Activated naive CD4-positive, alpha-beta T cell treated with anti-CD3 and anti-CD28 coated beads, Interleukin-2, amount 10 ng/mL, durations not matched to agents 7 days and 5 days (primary cell): ENCODE data around the gene C10orf62.
A peak's percentile ranks its signal among the peaks of the same experiment; 100 is the strongest.

Source experiments
- CTCF ChIA-PET: fragments of 350-600 bp; sonication (Branson Sonifier 250); formaldehyde crosslinking; loops from one replicate; lab custom pipeline; 2021; ENCODE audit warnings: antibody characterized with exemption; lab: Charles Lee
- DNase-seq: peaks from one replicate; pipeline ENCODE4 v3.0.0-alpha.2; 2020
- H3K27ac Mint-ChIP-seq: one replicate; pipeline ENCODE4 v1.8.0; 2021; ENCODE audit warnings: mild to moderate bottlenecking, moderate library complexity, mixed read lengths
- H3K27me3 Mint-ChIP-seq: one replicate; pipeline ENCODE4 v1.8.0; 2021; ENCODE audit warnings: mild to moderate bottlenecking, mixed read lengths
- H3K36me3 Mint-ChIP-seq: one replicate; pipeline ENCODE4 v1.8.0; 2021; ENCODE audit warnings: mixed read lengths
- H3K4me1 Mint-ChIP-seq: one replicate; pipeline ENCODE4 v1.8.0; 2021; ENCODE audit warnings: mixed read lengths
- H3K4me3 Mint-ChIP-seq: one replicate; pipeline ENCODE4 v1.8.0; 2021; ENCODE audit warnings: mild to moderate bottlenecking, moderate library complexity, mixed read lengths
- H3K9me3 Mint-ChIP-seq: one replicate; pipeline ENCODE4 v1.8.0; 2021; ENCODE audit warnings: mixed read lengths

Gene C10orf62

GRCh38 chr10:97607095-97607636 lies 17.6 kb downstream of the C10orf62 start:
- Mint-ChIP-seq H3K9me3 (no peaks in the 10 kb centered on the region), H3K27me3 (peaks cover 7% of the 10 kb centered on the region)

DNA sequence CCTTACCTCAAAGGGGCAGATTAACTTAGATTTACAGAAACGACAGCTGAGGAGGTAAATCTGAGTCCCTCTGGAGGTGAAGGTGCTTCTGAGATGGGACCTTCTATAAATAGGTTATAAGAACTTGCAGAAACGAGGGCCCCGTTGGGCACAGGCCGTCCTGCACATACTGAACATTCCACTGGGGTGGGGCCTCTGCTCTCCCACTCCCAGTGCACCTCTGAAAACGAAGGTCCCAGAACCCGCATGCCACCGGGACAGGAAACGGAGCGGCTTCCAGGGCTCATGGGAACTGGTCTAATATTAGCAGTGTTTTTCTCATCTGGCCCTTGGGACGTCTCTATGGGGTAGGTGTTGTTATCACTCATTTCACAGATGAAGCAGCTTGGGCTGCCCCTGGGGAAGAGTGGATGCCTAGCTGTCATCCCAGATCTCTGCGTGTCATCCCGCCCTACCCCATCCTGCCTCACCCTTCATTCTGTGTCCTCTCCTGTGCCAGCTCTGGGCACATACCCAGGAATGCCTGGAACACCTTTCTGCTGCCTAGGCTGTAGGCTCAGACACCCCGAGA lies 19.6 kb downstream of the C10orf62 start:
- Mint-ChIP-seq H3K27ac (no peak overlapping the region), H3K4me1 (no peaks in the 10 kb centered on the region), H3K4me3 (no peak overlapping the region), H3K27me3 (peaks cover 5% of the 10 kb centered on the region), H3K36me3 (no peaks in the 10 kb centered on the region), H3K9me3 (no peaks in the 10 kb centered on the region)
- CTCF ChIA-PET = interaction anchor here (0.6 kb wide), 1 partner anchor 33 kb away, joined by 3 read pairs; no protein-coding TSS in a partner anchor
- DNase-seq = no peak

More at GRCh38 chr10:97607095-97607636, 17.6 kb downstream of the C10orf62 start:
- H3K4me3 Mint-ChIP-seq = no peak overlapping the region
- no peaks in the 10 kb centered on the region for H3K36me3 Mint-ChIP-seq
- H3K27ac Mint-ChIP-seq = no peak overlapping the region
- no peaks in the 10 kb centered on the region for H3K4me1 Mint-ChIP-seq
- DNase-seq = no peak
- CTCF ChIA-PET = no interaction called here

DNA sequence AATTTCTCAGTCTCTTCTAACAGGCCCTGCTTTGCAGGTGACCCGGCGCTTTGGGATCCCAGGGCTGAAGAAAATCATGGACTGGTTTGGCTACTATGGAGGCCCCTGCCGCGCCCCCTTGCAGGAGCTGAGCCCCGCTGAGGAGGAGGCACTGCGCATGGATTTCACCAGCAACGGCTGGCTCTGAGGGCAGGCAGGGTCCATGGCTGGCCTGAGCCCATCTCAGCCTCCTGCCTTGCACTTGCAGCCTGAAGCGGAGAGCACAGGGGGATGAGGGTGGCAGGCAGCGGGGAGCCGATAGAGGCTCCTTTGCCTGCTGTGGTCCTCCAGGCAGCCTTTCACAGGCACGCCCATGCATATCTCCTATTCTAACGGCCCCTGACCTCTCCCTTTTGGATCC lies 22.0 kb downstream of the C10orf62 start:
- Mint-ChIP-seq H3K9me3 (no peaks in the 10 kb centered on the region), H3K4me3 (no peak overlapping the region), H3K36me3 (no peaks in the 10 kb centered on the region), H3K27ac (no peak overlapping the region), H3K4me1 (no peaks in the 10 kb centered on the region), H3K27me3 (no peaks in the 10 kb centered on the region)
- CTCF ChIA-PET = interaction anchor here (1.2 to 1.3 kb wide), 2 partner anchors 77 to 147 kb away, joined by 3 read pairs; no protein-coding TSS in a partner anchor
- no peak for DNase-seq

GRCh38 chr10:97612386-97612785 lies 22.9 kb downstream of the C10orf62 start:
- Mint-ChIP-seq H3K4me3 (no peak overlapping the region), H3K27ac (no peak overlapping the region), H3K27me3 (no peaks in the 10 kb centered on the region), H3K36me3 (no peaks in the 10 kb centered on the region), H3K9me3 (no peaks in the 10 kb centered on the region), H3K4me1 (no peaks in the 10 kb centered on the region)
- DNase-seq = no peak
- CTCF ChIA-PET = interaction anchor here (2.1 kb wide), 1 partner anchor 41 kb away, joined by 15 read pairs; the partner anchor contains the start of gene ANKRD2

DNA sequence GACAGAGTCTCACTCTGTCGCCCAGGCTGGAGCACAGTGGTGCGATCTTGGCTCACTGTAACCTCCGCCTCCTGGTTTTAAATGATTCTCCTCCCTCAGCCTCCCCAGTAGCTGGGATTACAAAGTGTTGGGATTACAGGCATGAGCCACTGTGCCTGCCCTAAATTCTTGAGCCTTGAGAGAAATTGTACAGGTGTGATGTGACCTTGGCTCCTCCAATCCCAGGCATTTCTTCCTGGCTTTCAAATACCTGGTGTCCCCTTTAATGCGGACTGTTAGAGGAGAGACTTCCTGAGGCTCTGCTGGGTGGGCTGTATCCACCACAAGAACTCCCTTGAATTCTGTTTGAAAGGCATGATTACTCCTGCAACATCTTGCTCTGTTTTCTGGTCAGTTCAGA lies 28.8 kb downstream of the C10orf62 start:
- H3K27ac Mint-ChIP-seq = no peak overlapping the region
- no peaks in the 10 kb centered on the region for H3K36me3 Mint-ChIP-seq
- CTCF ChIA-PET = interaction anchor here (2.1 kb wide), 1 partner anchor 47 kb away, joined by 6 read pairs; no protein-coding TSS in a partner anchor
- no peaks in the 10 kb centered on the region for H3K9me3 Mint-ChIP-seq
- no peak overlapping the region for H3K4me3 Mint-ChIP-seq
- H3K4me1 Mint-ChIP-seq = no peaks in the 10 kb centered on the region
- H3K27me3 Mint-ChIP-seq = no peaks in the 10 kb centered on the region
- no peak for DNase-seq

- no peaks in the 10 kb centered on the region for H3K27me3 Mint-ChIP-seq
- no peak overlapping the region for H3K27ac Mint-ChIP-seq
- no peaks in the 10 kb centered on the region for H3K4me1 Mint-ChIP-seq
- no peaks in the 10 kb centered on the region for H3K9me3 Mint-ChIP-seq
- no peak for DNase-seq
- CTCF ChIA-PET = no interaction called here
- H3K4me3 Mint-ChIP-seq = no peak overlapping the region
- H3K36me3 Mint-ChIP-seq = no peaks in the 10 kb centered on the region
These were observed 29.2 kb downstream of the C10orf62 start for GRCh38 chr10:97618733-97619132.

DNA sequence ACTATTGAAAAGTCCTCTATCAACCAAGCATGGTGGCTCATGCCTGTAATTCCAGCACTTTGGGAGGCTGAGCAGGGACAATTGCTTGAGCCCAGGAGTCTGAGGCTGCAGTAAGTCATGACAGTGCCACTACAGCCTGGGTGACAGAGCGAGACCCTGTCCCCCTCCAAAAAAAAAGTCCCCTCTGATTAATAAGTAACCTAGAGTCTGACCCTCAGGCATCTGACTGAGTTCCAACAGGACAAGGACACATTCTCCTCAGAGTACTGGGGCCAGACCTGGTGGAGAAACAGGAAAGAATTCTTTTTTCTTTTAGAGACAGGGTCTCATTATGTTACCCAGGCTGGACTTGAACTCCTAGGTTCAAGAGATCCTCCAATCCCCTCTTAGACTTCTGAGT lies 33.8 kb downstream of the C10orf62 start:
- Mint-ChIP-seq H3K27ac (no peak overlapping the region), H3K36me3 (no peaks in the 10 kb centered on the region), H3K9me3 (no peaks in the 10 kb centered on the region), H3K4me1 (no peaks in the 10 kb centered on the region), H3K27me3 (no peaks in the 10 kb centered on the region), H3K4me3 (no peak overlapping the region)
- no peak for DNase-seq
- CTCF ChIA-PET = no interaction called here

GRCh38 chr10:97627731-97628130 lies 38.2 kb downstream of the C10orf62 start:
- CTCF ChIA-PET = interaction anchor here (1.1 to 1.4 kb wide), 2 partner anchors 56 to 74 kb away, joined by 3 to 4 read pairs; no protein-coding TSS in a partner anchor
- no peaks in the 10 kb centered on the region for H3K36me3 Mint-ChIP-seq

GRCh38 chr10:97628228-97628627 lies 38.7 kb downstream of the C10orf62 start:
- Mint-ChIP-seq H3K4me3 (no peak overlapping the region), H3K27ac (no peak overlapping the region), H3K27me3 (peaks cover 5% of the 10 kb centered on the region), H3K9me3 (no peaks in the 10 kb centered on the region), H3K4me1 (peaks cover 9% of the 10 kb centered on the region), H3K36me3 (no peaks in the 10 kb centered on the region)
- CTCF ChIA-PET = no interaction called here
- DNase-seq = no peak

More at GRCh38 chr10:97627731-97628130, 38.2 kb downstream of the C10orf62 start:
- H3K27ac Mint-ChIP-seq = no peak overlapping the region
- no peak for DNase-seq
- no peak overlapping the region for H3K4me3 Mint-ChIP-seq
- peaks cover under 1% of the 10 kb centered on the region for H3K27me3 Mint-ChIP-seq
- peaks cover 4% of the 10 kb centered on the region for H3K4me1 Mint-ChIP-seq
- no peaks in the 10 kb centered on the region for H3K9me3 Mint-ChIP-seq

DNA sequence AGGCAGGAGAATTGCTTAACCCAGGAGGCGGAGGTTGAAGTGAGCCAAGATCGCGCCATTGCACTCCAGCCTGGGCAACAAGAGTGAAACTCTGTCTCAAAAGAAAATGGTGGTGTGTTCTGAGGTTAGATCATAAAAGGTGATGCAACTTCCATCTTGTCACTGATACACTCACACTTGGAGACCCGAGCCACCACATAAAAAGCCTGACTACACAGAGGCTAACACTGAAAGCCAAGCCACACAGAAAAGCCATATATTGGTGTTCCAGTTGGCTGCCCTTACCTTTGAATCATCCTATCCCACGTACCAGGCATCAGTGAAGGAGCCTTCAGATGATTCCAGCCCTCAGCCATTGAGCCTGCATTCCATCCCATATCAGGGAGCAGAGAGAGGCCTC lies 39.8 kb downstream of the C10orf62 start:
- CTCF ChIA-PET = no interaction called here

GRCh38 chr10:97631098-97631497 lies 41.6 kb downstream of the C10orf62 start:
- Mint-ChIP-seq H3K27me3 (peaks cover 8% of the 10 kb centered on the region), H3K9me3 (no peaks in the 10 kb centered on the region), H3K27ac (no peak overlapping the region), H3K4me3 (no peak overlapping the region), H3K4me1 (peaks cover 16% of the 10 kb centered on the region), H3K36me3 (no peaks in the 10 kb centered on the region)
- no peak for DNase-seq
- CTCF ChIA-PET = no interaction called here

More for the DNA sequence above, 39.8 kb downstream of the C10orf62 start:
- no peaks in the 10 kb centered on the region for H3K36me3 Mint-ChIP-seq
- no peak for DNase-seq
- no peak overlapping the region for H3K27ac Mint-ChIP-seq
- H3K4me1 Mint-ChIP-seq = peaks cover 16% of the 10 kb centered on the region
- no peak overlapping the region for H3K4me3 Mint-ChIP-seq
- no peaks in the 10 kb centered on the region for H3K9me3 Mint-ChIP-seq
- H3K27me3 Mint-ChIP-seq = peaks cover 8% of the 10 kb centered on the region

DNA sequence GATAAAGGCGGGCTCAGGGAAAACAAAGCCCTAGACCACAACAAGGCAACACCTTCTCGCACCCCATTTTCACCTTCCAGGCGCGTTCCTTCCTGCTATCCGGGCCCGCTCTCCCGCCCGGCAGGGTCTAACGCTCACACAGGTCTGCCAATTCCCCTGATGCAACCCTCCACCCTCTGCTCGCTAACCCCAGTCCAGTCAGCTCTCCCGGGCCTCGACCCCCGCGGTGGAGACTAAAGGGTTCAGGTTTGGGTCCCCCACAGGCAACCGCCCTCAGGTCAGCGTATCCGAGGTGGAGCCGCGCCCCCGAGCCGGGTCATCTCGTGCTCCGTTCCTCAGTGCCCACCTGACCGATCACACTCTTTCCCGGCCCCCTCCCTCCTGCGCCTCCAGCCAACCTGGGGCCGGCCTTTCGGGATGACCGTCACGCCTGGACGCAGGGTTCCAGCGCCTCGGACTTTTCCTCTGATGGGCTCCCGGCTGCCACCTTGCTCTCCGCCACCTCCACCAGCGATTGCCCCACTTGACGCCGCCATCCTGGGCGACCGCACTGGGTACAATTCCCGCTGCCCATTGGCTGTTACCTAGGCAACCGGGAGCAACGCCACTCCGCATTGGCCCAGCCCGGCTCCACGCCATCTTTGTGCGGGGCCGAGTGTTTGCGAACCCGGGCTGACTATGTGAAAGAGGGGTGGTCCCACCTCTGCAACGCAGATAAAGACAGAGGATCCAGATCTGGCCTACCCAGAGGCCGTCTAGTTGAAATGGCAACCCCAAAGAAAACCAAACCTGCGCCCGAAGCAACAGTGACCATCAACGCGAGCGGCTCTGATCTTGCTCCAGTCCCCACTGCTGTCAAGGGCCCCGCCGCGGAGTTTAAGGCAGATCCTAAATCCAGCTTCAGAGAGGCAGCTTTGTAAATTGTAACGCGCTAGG lies 43.7 kb downstream of the C10orf62 start, which contains the start of gene MORN4:
TSS of gene MORN4 (minus strand) at position 552 of the 936 bp plus-strand sequence. CDS start 13,847 bp downstream, outside the sequence.
- Mint-ChIP-seq H3K36me3 (no peaks in the 10 kb centered on the region), H3K27me3 (peaks cover 8% of the 10 kb centered on the region), H3K4me3 (peak within 1 kb of the TSS; percentile 94), H3K27ac (peak within 1 kb of the TSS; percentile 82), H3K9me3 (no peaks in the 10 kb centered on the region), H3K4me1 (peaks cover 16% of the 10 kb centered on the region)
- DNase-seq = peak; percentile 94
- CTCF ChIA-PET = interaction anchor here (1.2 kb wide), 1 partner anchor 16 kb away, joined by 3 read pairs; no protein-coding TSS in a partner anchor

- Mint-ChIP-seq H3K9me3 (no peaks in the 10 kb centered on the region), H3K4me3 (peak overlapping the region; percentile 94), H3K4me1 (peaks cover 16% of the 10 kb centered on the region), H3K36me3 (no peaks in the 10 kb centered on the region), H3K27me3 (peaks cover 8% of the 10 kb centered on the region), H3K27ac (peak overlapping the region; percentile 60)
- CTCF ChIA-PET = interaction anchor here (1.2 kb wide), 1 partner anchor 15 kb away, joined by 3 read pairs; no protein-coding TSS in a partner anchor
- peak; percentile 23 for DNase-seq
These were observed 44.4 kb downstream of the C10orf62 start for GRCh38 chr10:97633921-97634320.

DNA sequence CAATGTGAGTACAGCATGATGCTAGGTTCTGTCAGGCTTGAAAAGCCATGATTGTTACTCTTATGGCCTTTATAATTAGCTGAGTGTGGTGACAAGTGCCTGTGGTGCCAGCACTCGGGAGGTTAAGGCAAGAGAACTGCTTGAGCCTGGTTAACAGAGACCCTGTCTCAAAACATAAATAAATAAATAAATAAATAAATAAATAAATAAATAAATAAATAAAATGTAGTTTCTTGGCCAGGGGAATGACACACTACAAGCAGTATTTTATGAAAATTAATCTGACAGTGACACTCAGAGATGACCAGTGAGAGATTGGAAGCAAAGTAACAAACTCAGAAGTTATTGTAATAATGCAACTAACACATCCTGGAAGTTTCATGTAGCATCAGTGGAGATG lies 46.1 kb downstream of the C10orf62 start:
- no peak overlapping the region for H3K27ac Mint-ChIP-seq
- H3K4me3 Mint-ChIP-seq = no peak overlapping the region
- H3K27me3 Mint-ChIP-seq = peaks cover 12% of the 10 kb centered on the region
- CTCF ChIA-PET = no interaction called here
- no peaks in the 10 kb centered on the region for H3K36me3 Mint-ChIP-seq
- peaks cover 23% of the 10 kb centered on the region for H3K4me1 Mint-ChIP-seq
- no peak for DNase-seq
- no peaks in the 10 kb centered on the region for H3K9me3 Mint-ChIP-seq
